Measurements from ENCODE around the gene C19orf81.

The C19orf81 gene

GRCh38 chr19:50662651-50663481 lies 13.6 kb downstream of the C19orf81 start (continued):
- TF ChIP-seq PATZ1 (tag by site-specific recombination; IDR thresholded peaks at IDR 0.05), result 0 out of 2 replicates have a peak, but pooled peaks have one; percentile 14
- TF ChIP-seq ZNF623 (tag by site-specific recombination; IDR thresholded peaks at IDR 0.05), result peak; percentile 95
- peak; percentile 76 for TF ChIP-seq ZNF366 (tag by site-specific recombination; conservative IDR thresholded peaks at IDR 0.05)
- TF ChIP-seq ZSCAN16 (tag by site-specific recombination; IDR thresholded peaks at IDR 0.05), result no peak
- peak; percentile 47; the same call in 1 of the 2 replicates for TF ChIP-seq ZNF596 (tag by site-specific recombination; IDR thresholded peaks at IDR 0.05)
- 0 out of 2 replicates have a peak, but pooled peaks have one; percentile 9 for TF ChIP-seq ZBTB8A (tag by site-specific recombination; IDR thresholded peaks at IDR 0.05)
- TF ChIP-seq ZSCAN23 (tag by site-specific recombination; IDR thresholded peaks at IDR 0.05), result no peak
- 0 out of 2 replicates have a peak, but pooled peaks have one; percentile 17 for TF ChIP-seq ZNF280D (tag by site-specific recombination; IDR thresholded peaks at IDR 0.05)
- no peak for TF ChIP-seq TRIM28 (IDR thresholded peaks at IDR 0.05; ENCODE audit: borderline replicate concordance, low read length)
- TF ChIP-seq ZNF518A (tag by site-specific recombination; conservative IDR thresholded peaks at IDR 0.05; ENCODE audit: low read depth), result no peak

GRCh38 chr19:50663482-50663790 lies 14.2 kb downstream of the C19orf81 start:
- TF ChIP-seq ZFHX2 (tag by site-specific recombination; conservative IDR thresholded peaks at IDR 0.05) (peak; percentile 59), KLF9 (tag by site-specific recombination; IDR thresholded peaks at IDR 0.05; ENCODE audit: low read depth) (0 out of 2 replicates have a peak, but pooled peaks have one; percentile 24), ZNF585B (tag by site-specific recombination; IDR thresholded peaks at IDR 0.05) (no peak), ZNF292 (tag by site-specific recombination; IDR thresholded peaks at IDR 0.05; ENCODE audit: borderline replicate concordance, low read depth) (no peak), KLF16 (tag by site-specific recombination; IDR thresholded peaks at IDR 0.05) (0 out of 2 replicates have a peak, but pooled peaks have one; percentile 39), ZIC2 (tag by site-specific recombination; IDR thresholded peaks at IDR 0.05) (peak; percentile 40; the same call in 1 of the 2 replicates), EGR2 (tag by site-specific recombination; IDR thresholded peaks at IDR 0.05; ENCODE audit: low read depth) (0 out of 2 replicates have a peak, but pooled peaks have one; percentile 7)
- no peaks in the 10 kb centered on the region; the same call in 1 of the 2 replicates for H3K4me1 ChIP-seq (ENCODE audit: control insufficient read depth, insufficient read depth, low read length)
- H3K4me3 ChIP-seq (ENCODE audit: low read depth, low read length), result no peak overlapping the region
- no peaks in the 10 kb centered on the region for H3K36me3 ChIP-seq (ENCODE audit: control insufficient read depth in 2 of 2, insufficient read depth in 1 of 2, low read length in 2 of 2)
- H3K27ac ChIP-seq (ENCODE audit: extremely low read depth, low read depth, low read length), result no peak overlapping the region
- H3K9me3 ChIP-seq (ENCODE audit: control insufficient read depth, insufficient read depth, low read depth, low read length), result no peaks in the 10 kb centered on the region
- CTCF ChIA-PET, result interaction anchor here (0.6 to 1.0 kb wide), 4 partner anchors 18 to 125 kb away, joined by 3 read pairs; no protein-coding TSS in a partner anchor
- POLR2A ChIA-PET, result no interaction called here
